K562 (cell line): ENCODE measurements around the gene LRMDA. TPM values are rescaled to one million over a fixed set of nuclear protein-coding genes. Genes with fewer than 3 reads are reported as not detected.

Experiments
- ATAC-seq: fragments of 200-7000 bp; cut with Tn5 transposase; 3 replicates; pipeline ENCODE4 v1.9.1; 2020; ENCODE audit warnings: moderate library complexity
- BruUV-seq: library from RNA; stranded (reverse); fragments of 400-500 nt; replicated peaks from 2 replicates; lab custom pipeline; 2021; lab: Mats Ljungman, UMichigan
- CTCF ChIA-PET: fragments of 300-600 bp; formaldehyde crosslinking; extraction: SDS; loops from one replicate; lab custom pipeline; 2021; ENCODE audit warnings: low intra/inter-chr PET ratio; lab: Yijun Ruan, JAX
- POLR2A ChIA-PET: fragments of 300-600, 350-650 bp; sonication (Branson Sonifier 250); formaldehyde crosslinking; extraction: SDS; loops from one replicate; lab custom pipeline; 2021; ENCODE audit warnings: antibody characterized with exemption, inconsistent platforms; lab: Yijun Ruan, JAX
- DNase-seq, 4 experiments: peaks; one replicate each; pipeline versions ENCODE4 v3.0.0 to v3.0.0-alpha.2; 2011 to 2018; ENCODE audit warnings: low spot score in 3 of 4, mixed read lengths in 3 of 4; ENCODE audit errors: extremely low read depth in 1 of 4
- FAIRE-seq: peaks from 2 replicates; lab custom pipeline; 2011; peaks lifted over from hg19 to GRCh38; lab: Jason Lieb, UNC
- H2AFZ ChIP-seq: 2 replicates; pipeline ENCODE4 v1.6.0; 2011; ENCODE audit warnings: low read depth, low read length, control low read depth, inconsistent platforms
- H3K27ac ChIP-seq: fragments of 200-600 bp; 3 replicates; pipeline ENCODE4 v1.8.0; 2011; ENCODE audit warnings: low read depth, mild to moderate bottlenecking, control low read depth, inconsistent platforms, low read length, moderate library complexity, mixed read lengths; ENCODE audit errors: extremely low read depth
- H3K27me3 ChIP-seq, 2 experiments: fragments of 300-600 bp in 1 of 2; 2 replicates in 1 of 2; 3 replicates in 1 of 2; pipeline versions ENCODE4 v1.6.0 to v1.8.0; 2011; ENCODE audit warnings: inconsistent platforms in 2 of 2, low read length in 2 of 2, mild to moderate bottlenecking in 1 of 2, mixed read lengths in 1 of 2, moderate library complexity in 1 of 2; ENCODE audit not compliant: control insufficient read depth in 2 of 2, insufficient read depth in 2 of 2
- H3K36me3 ChIP-seq: fragments of 300-600 bp; 3 replicates; pipeline ENCODE4 v1.8.0; 2011; ENCODE audit warnings: mild to moderate bottlenecking, low read length, inconsistent platforms; ENCODE audit not compliant: control insufficient read depth, insufficient read depth
- H3K4me1 ChIP-seq, 2 experiments: fragments of 200-600 bp in 1 of 2; replicated peaks in 1 of 2; 2 replicates in 1 of 2; 3 replicates in 1 of 2; pipeline versions ENCODE4 v1.5.1 to v1.8.0; 2011; ENCODE audit warnings: inconsistent platforms in 2 of 2, low read length in 2 of 2, mild to moderate bottlenecking in 1 of 2, mixed read lengths in 1 of 2, moderate library complexity in 1 of 2; ENCODE audit not compliant: control insufficient read depth in 2 of 2, insufficient read depth in 2 of 2
- H3K4me2 ChIP-seq: 2 replicates; pipeline ENCODE4 v1.6.1; 2011; ENCODE audit warnings: low read length, control low read depth, inconsistent platforms, mixed read lengths; ENCODE audit not compliant: insufficient read depth
- H3K4me3 ChIP-seq: fragments of 200-600 bp; sonication (generic), shearing (Covaris generic); 2 replicates; pipeline ENCODE4 v1.5.1; 2016; ENCODE audit warnings: control low read depth, inconsistent platforms
- H3K79me2 ChIP-seq: fragments of 200-600 bp; 3 replicates; pipeline ENCODE4 v1.8.0; 2011; ENCODE audit warnings: low read length, inconsistent platforms; ENCODE audit not compliant: control insufficient read depth, insufficient read depth
- H3K9ac ChIP-seq, 2 experiments: 2 replicates each; pipeline versions ENCODE4 v1.6.0 to v1.6.1; 2011; ENCODE audit warnings: low read depth in 2 of 2, low read length in 2 of 2, control low read depth in 1 of 2, inconsistent platforms in 1 of 2, mild to moderate bottlenecking in 1 of 2, mixed read lengths in 1 of 2; ENCODE audit not compliant: insufficient read depth in 1 of 2
- H3K9me1 ChIP-seq: one replicate; pipeline ENCODE4 v1.6.0; 2011; ENCODE audit warnings: inconsistent platforms, mild to moderate bottlenecking, low read length, moderate library complexity; ENCODE audit not compliant: control insufficient read depth, insufficient read depth
- H3K9me3 ChIP-seq: replicated peaks from 2 replicates; pipeline ENCODE4 v1.5.1; 2011; ENCODE audit warnings: low read depth, low read length, inconsistent platforms; ENCODE audit not compliant: control insufficient read depth, insufficient read depth
- H4K20me1 ChIP-seq: replicated peaks from 2 replicates; pipeline ENCODE4 v1.6.1; 2011; ENCODE audit warnings: low read length, inconsistent platforms, mixed read lengths; ENCODE audit not compliant: control insufficient read depth, insufficient read depth
- CAMTA2 ChIP-seq: fragments of 250-450 bp; sonication (Bioruptor Pico); conservative IDR thresholded peaks from 2 replicates; pipeline ENCODE4 v1.5.1; 2022
- CXXC5 ChIP-seq: fragments of 250-450 bp; sonication (Bioruptor Pico); IDR thresholded peaks from 2 replicates; pipeline ENCODE4 v1.8.0; 2022; ENCODE audit warnings: inconsistent platforms, mild to moderate bottlenecking, moderate library complexity
- HLTF ChIP-seq: fragments of 450-650 bp; IDR thresholded peaks from 2 replicates; pipeline ENCODE4 v1.6.1; 2016
- MIER1 ChIP-seq: fragments of 450-650 bp; IDR thresholded peaks from 2 replicates; pipeline ENCODE4 v1.6.1; 2016; ENCODE audit warnings: antibody characterized with exemption, mild to moderate bottlenecking, low read depth
- MTA3 ChIP-seq: fragments of 450-650 bp; formaldehyde crosslinking; IDR thresholded peaks from 2 replicates; pipeline ENCODE4 v1.6.1; 2017; ENCODE audit warnings: mild to moderate bottlenecking, borderline replicate concordance
- NCOA2 ChIP-seq, 2 experiments: fragments of 450-650 bp; IDR thresholded peaks; 2 replicates each; pipeline ENCODE4 v1.6.1; 2018; ENCODE audit warnings: mild to moderate bottlenecking in 2 of 2, moderate library complexity in 1 of 2; ENCODE audit not compliant: partially characterized antibody in 2 of 2
- NONO ChIP-seq, 2 experiments: fragments of 200-400 bp in 1 of 2; fragments of 450-650 bp in 1 of 2; formaldehyde crosslinking in 1 of 2; IDR thresholded peaks; 2 replicates each; pipeline ENCODE4 v1.6.1; 2017; ENCODE audit warnings: low read depth in 2 of 2, mild to moderate bottlenecking in 2 of 2, moderate library complexity in 2 of 2, low read length in 1 of 2
- PHF21A ChIP-seq: fragments of 450-650 bp; IDR thresholded peaks from 2 replicates; pipeline ENCODE4 v1.6.1; 2017; ENCODE audit warnings: low read depth, borderline replicate concordance
- PHF8 ChIP-seq: fragments of 200-600 bp; sonication (generic); IDR thresholded peaks from 2 replicates; pipeline ENCODE4 v1.6.1; 2012; ENCODE audit warnings: mixed run types, mild to moderate bottlenecking, inconsistent platforms, low read length, moderate library complexity, borderline replicate concordance
- SOX6 ChIP-seq: fragments of 450-650 bp; IDR thresholded peaks from 2 replicates; pipeline ENCODE4 v1.6.1; 2014; ENCODE audit warnings: mild to moderate bottlenecking
- SRSF9 ChIP-seq: fragments of 200-400 bp; formaldehyde crosslinking; IDR thresholded peaks from 2 replicates; pipeline ENCODE4 v1.6.1; 2017; ENCODE audit warnings: low read depth, low read length, borderline replicate concordance
- TARDBP ChIP-seq: fragments of 450-650 bp; IDR thresholded peaks from 2 replicates; pipeline ENCODE4 v1.6.1; 2016
- ZKSCAN3 ChIP-seq: fragments of 250-450 bp; sonication (Bioruptor Pico); IDR thresholded peaks from 2 replicates; pipeline ENCODE4 v1.4.0; 2020
- ZKSCAN8 ChIP-seq: fragments of 200-800 bp; sonication (Bioruptor generic); IDR thresholded peaks from 2 replicates; pipeline ENCODE4 v1.6.1; 2016; ENCODE audit warnings: missing genetic modification characterization, missing compliant biosample characterization
- ZNF41 ChIP-seq: fragments of 250-450 bp; sonication (Bioruptor Pico); conservative IDR thresholded peaks from 2 replicates; pipeline ENCODE4 v1.4.0; 2020; ENCODE audit warnings: mild to moderate bottlenecking
- ZNF695 ChIP-seq: fragments of 450-650 bp; formaldehyde crosslinking; IDR thresholded peaks from 2 replicates; pipeline ENCODE4 v1.4.0; 2020; ENCODE audit warnings: mild to moderate bottlenecking, moderate library complexity
- ZNF717 ChIP-seq: fragments of 250-450 bp; sonication (Bioruptor Pico); IDR thresholded peaks from 2 replicates; pipeline ENCODE4 v1.5.0; 2021
- WGBS: fragments of 100-300 bp; shearing (Covaris generic); methylation state at CpG from one replicate; pipeline ENCODE4 v1.1.6; 2016; ENCODE audit warnings: low coverage, mixed read lengths; ENCODE audit not compliant: insufficient coverage; ENCODE audit errors: missing lambda C conversion rate; 5-methylcytosine and 5-hydroxymethylcytosine counted together
- in situ Hi-C: fragments of 300-500 bp; cut with MboI; formaldehyde crosslinking; loops from 4 replicates; pipeline ENCODE4 v1.15.0; 2018; ENCODE audit warnings: inconsistent platforms, mixed read lengths
- intact Hi-C: fragments of 100-400 bp; cut with micrococcal nuclease; formaldehyde crosslinking; loops from 2 replicates; pipeline ENCODE4 v1.14.2; 2022
- polyA plus RNA-seq, 8 experiments: library from polyadenylated mRNA; depleted of rRNA in 4 of 8; stranded (reverse) in 5 of 8; unstranded in 3 of 8; fragments of >200 nt; fragmentation: Nextera tagmentation in 2 of 8; fragmentation: Illumina TruSeq in 1 of 8; extraction: Ambion mirVana in 2 of 8; extraction: Trizol in 1 of 8; gene quantifications; 2 replicates each; pipeline versions ENCODE4 v1.2.1 to v1.2.3, GENCODE V29; 2011 to 2014; ENCODE audit warnings: inconsistent platforms in 1 of 8, missing spikeins in 1 of 8
- total RNA-seq, 7 experiments: library from RNA; depleted of rRNA in 6 of 7; stranded (reverse); fragments of >200 nt in 6 of 7; fragmentation: Illumina TruSeq in 2 of 7; extraction: Trizol in 2 of 7; gene quantifications; 2 replicates each; pipeline versions ENCODE4 v1.2.1 to v1.2.3, GENCODE V29; 2011 to 2021; ENCODE audit warnings: low replicate concordance in 1 of 7
- TF ChIP-seq, protein P1 (sequence below): fragments of 450-650 bp; formaldehyde crosslinking; IDR thresholded peaks from 2 replicates; pipeline ENCODE4 v1.4.0; 2022; ENCODE audit warnings: missing genetic modification characterization
- TF ChIP-seq, protein P2 (sequence below): fragments of 450-650 bp; IDR thresholded peaks from 2 replicates; pipeline ENCODE4 v1.7.0; 2016; ENCODE audit warnings: borderline replicate concordance
- TF ChIP-seq, protein P3 (sequence below): fragments of 450-650 bp; IDR thresholded peaks from 2 replicates; pipeline ENCODE4 v1.6.1; 2017; ENCODE audit warnings: antibody characterized with exemption

The LRMDA gene
- total and polyA plus RNA-seq, 9 of the 15 experiments (the other 6 are each of a cell fraction or from before 2014, with no cell fraction given), result 0.25 TPM; not detected in 8

DNA sequence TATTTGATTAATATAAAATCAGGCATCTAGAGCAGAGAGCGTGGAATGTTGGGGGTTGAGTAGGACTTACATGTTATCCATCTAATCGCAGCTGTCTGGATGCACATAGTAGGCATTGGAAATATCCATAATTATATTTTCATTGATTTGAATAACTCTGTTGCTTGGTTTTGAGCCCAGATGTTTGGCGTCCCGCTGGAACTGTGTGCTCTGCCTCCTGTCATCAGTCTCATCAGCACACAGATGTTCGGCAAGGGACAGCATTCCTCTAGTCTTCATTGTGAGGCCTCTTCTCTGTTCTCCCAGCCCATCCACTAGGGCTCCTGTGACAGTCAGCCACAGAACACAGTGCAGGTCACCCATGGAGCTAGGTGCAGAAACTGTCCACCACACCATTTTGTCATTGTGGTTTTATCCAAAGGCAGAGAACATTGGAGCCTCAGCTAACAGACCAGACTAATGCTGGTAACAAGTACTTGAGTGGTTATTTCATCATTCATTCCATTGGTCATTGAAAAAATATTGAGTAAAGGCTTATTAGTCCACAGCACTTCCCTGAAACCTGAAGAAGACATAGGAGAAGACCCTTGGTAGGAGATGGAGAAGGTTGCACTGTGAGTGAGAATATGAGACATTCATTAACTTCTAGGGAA lies 927.4 kb downstream of the LRMDA start:
- H3K9me3 ChIP-seq, result no peaks in the 10 kb centered on the region
- H3K27me3 ChIP-seq, result no peaks in the 10 kb centered on the region
- POLR2A ChIA-PET, result no interaction called here
- no peak for DNase-seq
- no peak for FAIRE-seq
- no peaks in the 10 kb centered on the region for H3K79me2 ChIP-seq
- TF ChIP-seq ZNF717 (CRISPR knock-in tag) (no peak), ZNF695 (no peak), ZKSCAN8 (CRISPR knock-in tag) (no peak), TARDBP (no peak), CAMTA2 (CRISPR knock-in tag) (no peak), ZKSCAN3 (CRISPR knock-in tag) (no peak), MTA3 (no peak), ZNF41 (CRISPR knock-in tag) (no peak), CXXC5 (no peak), HLTF (no peak), PHF8 (no peak), NCOA2 (IDR thresholded peaks at IDR 0.05; ENCODE audit: partially characterized antibody in 2 of 2) (no peak), PHF21A (no peak), SRSF9 (no peak), MIER1 (no peak), NONO (IDR thresholded peaks at IDR 0.05; ENCODE audit: low read depth in 2 of 2, low read length in 1 of 2) (no peak), SOX6 (no peak)
- TF ChIP-seq, protein P1, sequence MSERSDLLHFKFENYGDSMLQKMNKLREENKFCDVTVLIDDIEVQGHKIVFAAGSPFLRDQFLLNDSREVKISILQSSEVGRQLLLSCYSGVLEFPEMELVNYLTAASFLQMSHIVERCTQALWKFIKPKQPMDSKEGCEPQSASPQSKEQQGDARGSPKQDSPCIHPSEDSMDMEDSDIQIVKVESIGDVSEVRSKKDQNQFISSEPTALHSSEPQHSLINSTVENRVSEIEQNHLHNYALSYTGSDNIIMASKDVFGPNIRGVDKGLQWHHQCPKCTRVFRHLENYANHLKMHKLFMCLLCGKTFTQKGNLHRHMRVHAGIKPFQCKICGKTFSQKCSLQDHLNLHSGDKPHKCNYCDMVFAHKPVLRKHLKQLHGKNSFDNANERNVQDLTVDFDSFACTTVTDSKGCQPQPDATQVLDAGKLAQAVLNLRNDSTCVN (CRISPR knock-in tag), result no peak
- TF ChIP-seq, protein P2, sequence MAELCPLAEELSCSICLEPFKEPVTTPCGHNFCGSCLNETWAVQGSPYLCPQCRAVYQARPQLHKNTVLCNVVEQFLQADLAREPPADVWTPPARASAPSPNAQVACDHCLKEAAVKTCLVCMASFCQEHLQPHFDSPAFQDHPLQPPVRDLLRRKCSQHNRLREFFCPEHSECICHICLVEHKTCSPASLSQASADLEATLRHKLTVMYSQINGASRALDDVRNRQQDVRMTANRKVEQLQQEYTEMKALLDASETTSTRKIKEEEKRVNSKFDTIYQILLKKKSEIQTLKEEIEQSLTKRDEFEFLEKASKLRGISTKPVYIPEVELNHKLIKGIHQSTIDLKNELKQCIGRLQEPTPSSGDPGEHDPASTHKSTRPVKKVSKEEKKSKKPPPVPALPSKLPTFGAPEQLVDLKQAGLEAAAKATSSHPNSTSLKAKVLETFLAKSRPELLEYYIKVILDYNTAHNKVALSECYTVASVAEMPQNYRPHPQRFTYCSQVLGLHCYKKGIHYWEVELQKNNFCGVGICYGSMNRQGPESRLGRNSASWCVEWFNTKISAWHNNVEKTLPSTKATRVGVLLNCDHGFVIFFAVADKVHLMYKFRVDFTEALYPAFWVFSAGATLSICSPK, result no peak
- TF ChIP-seq, protein P3, sequence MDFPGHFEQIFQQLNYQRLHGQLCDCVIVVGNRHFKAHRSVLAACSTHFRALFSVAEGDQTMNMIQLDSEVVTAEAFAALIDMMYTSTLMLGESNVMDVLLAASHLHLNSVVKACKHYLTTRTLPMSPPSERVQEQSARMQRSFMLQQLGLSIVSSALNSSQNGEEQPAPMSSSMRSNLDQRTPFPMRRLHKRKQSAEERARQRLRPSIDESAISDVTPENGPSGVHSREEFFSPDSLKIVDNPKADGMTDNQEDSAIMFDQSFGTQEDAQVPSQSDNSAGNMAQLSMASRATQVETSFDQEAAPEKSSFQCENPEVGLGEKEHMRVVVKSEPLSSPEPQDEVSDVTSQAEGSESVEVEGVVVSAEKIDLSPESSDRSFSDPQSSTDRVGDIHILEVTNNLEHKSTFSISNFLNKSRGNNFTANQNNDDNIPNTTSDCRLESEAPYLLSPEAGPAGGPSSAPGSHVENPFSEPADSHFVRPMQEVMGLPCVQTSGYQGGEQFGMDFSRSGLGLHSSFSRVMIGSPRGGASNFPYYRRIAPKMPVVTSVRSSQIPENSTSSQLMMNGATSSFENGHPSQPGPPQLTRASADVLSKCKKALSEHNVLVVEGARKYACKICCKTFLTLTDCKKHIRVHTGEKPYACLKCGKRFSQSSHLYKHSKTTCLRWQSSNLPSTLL, result no peak
- CTCF ChIA-PET, result no interaction called here
- no peaks in the 10 kb centered on the region for H4K20me1 ChIP-seq
- H3K27ac ChIP-seq, result no peak overlapping the region
- intact Hi-C loops, result no loop called here
- H3K4me1 ChIP-seq, result no peaks in the 10 kb centered on the region
- H3K4me2 ChIP-seq, result no peak overlapping the region
- no peak overlapping the region for H3K9ac ChIP-seq
- no peak overlapping the region for H2AFZ ChIP-seq
- 0% methylated on average over 5 of the region's 5 CpGs for WGBS
- no TSS peak for BruUV-seq
- H3K36me3 ChIP-seq, result no peaks in the 10 kb centered on the region
- in situ Hi-C loops, result no loop called here
- no peak overlapping the region for H3K4me3 ChIP-seq
- ATAC-seq, result no peak
- H3K9me1 ChIP-seq, result no peaks in the 10 kb centered on the region
